HG03439 (cell line): ENCODE results near the gene BIRC6.
"Not testable (repeated sequence)": the region's sequence is repeated elsewhere in the genome, so short reads cannot be mapped to it uniquely, and the experiment has no call there.

ENCODE experiments used
- ATAC-seq: cut with Tn5 transposase; IDR thresholded peaks from one replicate; pipeline ENCODE4 v1.9.1; 2021; ENCODE audit warnings: mild to moderate bottlenecking, moderate library complexity; ENCODE audit not compliant: unreplicated experiment

The BIRC6 gene

GRCh38 chr2:32446369-32446768 is 89.5 kb downstream of the BIRC6 start:
- ATAC-seq: no peak

- ATAC-seq: no peak
Observed at GRCh38 chr2:32450851-32451250, 94.0 kb downstream of the BIRC6 start.

- no peak for ATAC-seq
Observed at GRCh38 chr2:32452338-32453064, 95.7 kb downstream of the BIRC6 start.

GRCh38 chr2:32453242-32454062 is 96.6 kb downstream of the BIRC6 start:
- no peak for ATAC-seq

- ATAC-seq: no peak
Observed at GRCh38 chr2:32455816-32456215, 99.0 kb downstream of the BIRC6 start.

GRCh38 chr2:32456808-32457207 is 100.0 kb downstream of the BIRC6 start:
- ATAC-seq: no peak

- no peak for ATAC-seq
Observed at GRCh38 chr2:32457814-32458213, 101.0 kb downstream of the BIRC6 start.

- ATAC-seq: not testable (repeated sequence)
Observed at GRCh38 chr2:32460861-32461260, 104.0 kb downstream of the BIRC6 start.

- ATAC-seq: no peak
Observed at GRCh38 chr2:32463110-32463509, 106.3 kb downstream of the BIRC6 start.

- no peak for ATAC-seq
Observed at GRCh38 chr2:32464431-32464830, 107.6 kb downstream of the BIRC6 start.

GRCh38 chr2:32472605-32473004 is 115.8 kb downstream of the BIRC6 start:
- ATAC-seq: no peak

GRCh38 chr2:32474381-32474780 is 117.6 kb downstream of the BIRC6 start:
- ATAC-seq: no peak

GRCh38 chr2:32478889-32479620 is 122.2 kb downstream of the BIRC6 start:
- no peak for ATAC-seq

- ATAC-seq: no peak
Observed at GRCh38 chr2:32479993-32480392, 123.2 kb downstream of the BIRC6 start.

GRCh38 chr2:32482471-32482870 is 125.6 kb downstream of the BIRC6 start:
- no peak for ATAC-seq

GRCh38 chr2:32484937-32485336 is 128.1 kb downstream of the BIRC6 start:
- no peak for ATAC-seq

- no peak for ATAC-seq
Observed at GRCh38 chr2:32485399-32485798, 128.6 kb downstream of the BIRC6 start.

- no peak for ATAC-seq
Observed at GRCh38 chr2:32489061-32489460, 132.2 kb downstream of the BIRC6 start.

GRCh38 chr2:32491346-32491745 is 134.5 kb downstream of the BIRC6 start:
- no peak for ATAC-seq

GRCh38 chr2:32495139-32495538 is 138.3 kb downstream of the BIRC6 start:
- no peak for ATAC-seq

GRCh38 chr2:32496662-32497061 is 139.8 kb downstream of the BIRC6 start:
- ATAC-seq: no peak

GRCh38 chr2:32498306-32498705 is 141.5 kb downstream of the BIRC6 start:
- no peak for ATAC-seq
